DND-41 (cell line): Measurements from ENCODE around the gene NR5A1.

Experiments used
- ATAC-seq: fragments of 200-7000 bp; cut with Tn5 transposase; 3 replicates; pipeline ENCODE4 v1.9.1; 2021; ENCODE audit warnings: low read depth; ENCODE audit not compliant: insufficient read depth
- DNase-seq: peaks from one replicate; pipeline ENCODE4 v3.0.0-alpha.2; 2020
- H2AFZ ChIP-seq: 2 replicates; pipeline ENCODE4 v1.6.0; 2012; ENCODE audit warnings: low read depth, low read length
- H3K27ac ChIP-seq: 2 replicates; pipeline ENCODE4 v1.5.1; 2012; ENCODE audit warnings: low read length, inconsistent platforms
- H3K27me3 ChIP-seq: fragments of 200-600 bp; sonication (generic); 2 replicates; pipeline ENCODE4 v1.6.0; 2012; ENCODE audit warnings: low read length, mild to moderate bottlenecking, inconsistent platforms; ENCODE audit not compliant: insufficient read depth, poor library complexity
- H3K36me3 ChIP-seq: 2 replicates; pipeline ENCODE4 v1.5.1; 2012; ENCODE audit warnings: low read length, inconsistent platforms; ENCODE audit not compliant: insufficient read depth
- H3K4me1 ChIP-seq: 2 replicates; pipeline ENCODE4 v1.5.1; 2012; ENCODE audit warnings: mild to moderate bottlenecking, low read length; ENCODE audit not compliant: insufficient read depth
- H3K4me2 ChIP-seq: 2 replicates; pipeline ENCODE4 v1.6.0; 2012; ENCODE audit warnings: mild to moderate bottlenecking, moderate library complexity, low read length, inconsistent platforms; ENCODE audit not compliant: insufficient read depth
- H3K4me3 ChIP-seq, 2 experiments: fragments of 200-600 bp in 1 of 2; shearing (Covaris generic) in 1 of 2; 2 replicates each; pipeline ENCODE4 v1.5.1; 2012 to 2016; ENCODE audit warnings: inconsistent platforms in 2 of 2, low read length in 2 of 2, mild to moderate bottlenecking in 2 of 2, low read depth in 1 of 2, moderate library complexity in 1 of 2
- H3K79me2 ChIP-seq: 2 replicates; pipeline ENCODE4 v1.6.0; 2012; ENCODE audit warnings: low read length, inconsistent platforms; ENCODE audit not compliant: insufficient read depth
- H3K9ac ChIP-seq: 2 replicates; pipeline ENCODE4 v1.6.0; 2012; ENCODE audit warnings: low read depth, mild to moderate bottlenecking, inconsistent platforms, low read length, moderate library complexity
- H3K9me3 ChIP-seq: 2 replicates; pipeline ENCODE4 v1.5.1; 2012; ENCODE audit warnings: low read length, moderate library complexity, mild to moderate bottlenecking, inconsistent platforms; ENCODE audit not compliant: insufficient read depth, severe bottlenecking
- H4K20me1 ChIP-seq: 2 replicates; pipeline ENCODE4 v1.6.0; 2012; ENCODE audit warnings: low read length; ENCODE audit not compliant: insufficient read depth
- CTCF ChIP-seq: IDR thresholded peaks from 2 replicates; pipeline ENCODE4 v1.5.1; 2012; ENCODE audit warnings: borderline replicate concordance, low read length, moderate library complexity, mild to moderate bottlenecking; ENCODE audit not compliant: poor library complexity, severe bottlenecking; ENCODE audit errors: extremely low read depth
- EZH2 ChIP-seq: IDR thresholded peaks from 3 replicates; pipeline ENCODE4 v1.6.1; 2012; ENCODE audit warnings: borderline replicate concordance, low read depth, mild to moderate bottlenecking, moderate library complexity, low read length, inconsistent platforms; ENCODE audit not compliant: severe bottlenecking

The NR5A1 gene

DNA sequence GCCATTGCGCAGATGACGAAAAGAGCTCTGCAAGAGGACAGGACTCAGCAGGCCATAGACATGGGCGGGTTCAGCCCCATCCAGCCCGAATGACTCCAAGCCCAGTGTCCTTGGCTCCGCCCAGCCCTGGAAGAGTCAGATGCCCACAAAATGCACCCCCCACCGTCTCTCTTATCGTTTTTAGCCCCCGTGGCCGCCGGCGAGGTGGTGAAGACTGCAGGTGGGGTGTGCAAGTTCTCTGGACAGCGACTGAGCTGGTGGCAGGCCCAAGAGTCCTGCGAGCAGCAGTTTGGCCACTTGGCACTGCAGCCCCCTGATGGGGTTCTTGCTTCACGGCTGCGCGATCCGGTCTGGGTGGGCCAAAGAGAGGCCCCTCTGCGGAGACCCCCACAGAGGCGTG, 54.9 kb downstream of the NR5A1 start:
- Histone ChIP-seq H3K4me3 (no peak overlapping the region), H3K4me1 (no peaks in the 10 kb centered on the region), H3K4me2 (no peak overlapping the region), H2AFZ (no peak overlapping the region), H3K9me3 (no peaks in the 10 kb centered on the region), H3K27me3 (no peaks in the 10 kb centered on the region), H3K36me3 (no peaks in the 10 kb centered on the region), H3K27ac (no peak overlapping the region), H4K20me1 (peaks cover 5% of the 10 kb centered on the region; the same call in 1 of the 2 replicates), H3K79me2 (no peaks in the 10 kb centered on the region), H3K9ac (no peak overlapping the region)
- ATAC-seq (no peak), DNase-seq (no peak)
- TF ChIP-seq CTCF, result no peak
- TF ChIP-seq EZH2, result no peak

DNA sequence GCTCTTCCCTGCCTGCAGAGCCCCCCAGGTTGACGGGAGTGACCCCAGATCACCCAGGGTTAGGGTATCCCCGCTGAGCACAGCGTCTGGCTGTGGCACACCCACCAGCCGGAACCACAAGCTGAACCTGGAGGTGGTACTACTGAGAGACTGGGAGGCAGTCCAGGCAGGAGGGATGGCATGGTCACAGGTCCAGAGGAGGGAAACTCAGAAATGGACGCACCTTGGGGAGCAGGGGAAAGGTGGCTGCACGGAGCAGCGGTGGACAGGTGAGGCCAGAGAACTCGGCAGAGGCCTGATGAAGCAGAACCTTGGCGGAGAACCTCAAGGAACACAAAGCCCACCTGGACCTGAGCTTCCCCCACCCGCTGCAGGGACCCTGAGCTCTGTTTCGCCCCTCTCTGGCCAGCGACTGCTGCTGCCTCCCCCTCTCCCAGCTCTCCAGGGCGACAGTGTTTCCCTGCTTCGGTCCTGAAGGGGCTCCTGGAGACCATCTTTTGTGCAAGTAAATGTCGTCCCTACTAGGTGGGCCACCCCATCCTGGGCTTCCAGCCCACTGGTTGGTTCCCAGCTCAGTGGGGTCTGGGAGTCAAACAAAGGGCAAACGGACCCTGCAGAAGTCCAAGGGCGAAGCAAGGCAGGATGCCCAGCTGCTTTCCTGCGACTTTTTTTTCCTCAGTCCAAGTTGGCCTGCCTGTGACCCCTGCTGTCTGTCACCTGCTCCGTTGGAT, 56.1 kb downstream of the NR5A1 start:
- H3K36me3 ChIP-seq, result no peaks in the 10 kb centered on the region
- no peak overlapping the region for H3K4me3 ChIP-seq
- no peak overlapping the region for H3K9ac ChIP-seq
- H3K79me2 ChIP-seq, result no peaks in the 10 kb centered on the region
- ATAC-seq (no peak), DNase-seq (no peak)
- no peaks in the 10 kb centered on the region for H3K9me3 ChIP-seq
- H2AFZ ChIP-seq, result no peak overlapping the region
- no peaks in the 10 kb centered on the region for H3K4me1 ChIP-seq
- no peak overlapping the region for H3K27ac ChIP-seq
- H4K20me1 ChIP-seq, result peaks cover 5% of the 10 kb centered on the region; the same call in 1 of the 2 replicates
- H3K4me2 ChIP-seq, result no peak overlapping the region
- no peaks in the 10 kb centered on the region for H3K27me3 ChIP-seq
- no peak for TF ChIP-seq EZH2
- no peak for TF ChIP-seq CTCF

DNA sequence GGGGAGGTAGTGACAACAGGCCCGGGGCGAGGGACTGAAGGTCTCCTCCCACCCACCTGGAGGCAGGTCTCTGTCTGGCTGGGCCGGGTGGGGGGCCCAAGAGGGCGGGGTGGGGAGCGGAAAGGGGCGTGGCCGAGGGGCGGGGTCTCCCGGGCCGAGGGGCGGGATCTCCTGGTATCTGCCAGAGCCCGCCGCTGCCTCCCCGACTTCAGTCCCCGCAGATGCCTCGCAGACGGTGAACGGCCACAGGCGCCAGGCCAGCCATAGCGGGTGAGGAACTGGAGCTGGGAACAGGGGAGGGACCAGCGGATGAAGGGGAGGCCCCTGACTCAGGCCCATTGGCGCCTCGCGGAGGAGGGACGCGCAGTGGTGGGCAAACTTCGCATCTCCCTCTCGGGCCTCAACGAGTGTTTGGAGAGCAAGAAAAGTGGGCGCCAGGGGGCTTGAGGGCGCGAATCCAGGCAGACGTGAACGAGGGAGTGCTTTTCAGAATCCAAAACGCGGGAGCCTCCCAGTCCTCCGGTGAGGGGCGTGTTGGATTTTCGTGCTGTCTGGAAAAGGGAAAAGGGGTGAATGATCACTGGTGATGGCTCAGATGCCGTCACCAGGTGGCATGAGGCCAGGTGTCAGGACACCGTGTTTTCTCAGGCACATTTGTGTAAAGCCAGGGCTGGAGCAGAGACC, 56.8 kb downstream of the NR5A1 start, which contains the start of gene ADGRD2:
ADGRD2 (plus strand) TSS at position 211 of the 684 bp plus-strand sequence. CDS start 1,216 bp downstream, outside the sequence.
- Histone ChIP-seq H4K20me1 (peaks cover 5% of the 10 kb centered on the region; the same call in 1 of the 2 replicates), H3K79me2 (no peaks in the 10 kb centered on the region), H2AFZ (no peak within 1 kb of the TSS), H3K36me3 (no peaks in the 10 kb centered on the region), H3K9ac (no peak within 1 kb of the TSS), H3K4me1 (no peaks in the 10 kb centered on the region), H3K4me2 (no peak within 1 kb of the TSS), H3K27ac (no peak within 1 kb of the TSS), H3K4me3 (no peak within 1 kb of the TSS), H3K9me3 (no peaks in the 10 kb centered on the region), H3K27me3 (no peaks in the 10 kb centered on the region)
- ATAC-seq (no peak), DNase-seq (no peak)
- TF ChIP-seq CTCF (no peak), EZH2 (no peak)
